Glomerular visceral epithelial cell (primary cell): ENCODE measurements around the gene PARG.
"Not testable (repeated sequence)": the region's sequence is repeated elsewhere in the genome, so short reads cannot be mapped to it uniquely, and the experiment has no call there.

ENCODE experiments used
- DNase-seq: peaks from one replicate; pipeline ENCODE4 v3.0.0-alpha.2; 2016; ENCODE audit errors: extremely low spot score

The PARG gene

GRCh38 chr10:49903829-49904228 is 38.0 kb downstream of the PARG start:
- DNase-seq, result not testable (repeated sequence)

GRCh38 chr10:49900406-49900805 is 41.4 kb downstream of the PARG start:
- DNase-seq, result not testable (repeated sequence)

GRCh38 chr10:49899999-49900398 is 41.8 kb downstream of the PARG start:
- DNase-seq, result not testable (repeated sequence)

- DNase-seq, result not testable (repeated sequence)
Measured at GRCh38 chr10:49890025-49890424, 51.8 kb downstream of the PARG start.

GRCh38 chr10:49884739-49885331 is 57.0 kb downstream of the PARG start:
- not testable (repeated sequence) for DNase-seq

GRCh38 chr10:49883852-49884251 is 58.0 kb downstream of the PARG start:
- not testable (repeated sequence) for DNase-seq

- not testable (repeated sequence) for DNase-seq
Measured at GRCh38 chr10:49882327-49882726, 59.5 kb downstream of the PARG start.

GRCh38 chr10:49872740-49873139 is 69.1 kb downstream of the PARG start:
- not testable (repeated sequence) for DNase-seq

GRCh38 chr10:49871462-49871861 is 70.4 kb downstream of the PARG start:
- DNase-seq, result not testable (repeated sequence)

GRCh38 chr10:49859933-49860332 is 81.9 kb downstream of the PARG start:
- DNase-seq, result not testable (repeated sequence)

- not testable (repeated sequence) for DNase-seq
Measured at GRCh38 chr10:49858697-49859382, 83.0 kb downstream of the PARG start.

GRCh38 chr10:49849520-49849919 is 92.3 kb downstream of the PARG start:
- DNase-seq, result not testable (repeated sequence)

GRCh38 chr10:49844775-49845595 is 96.8 kb downstream of the PARG start:
- no peak for DNase-seq

- DNase-seq, result not testable (repeated sequence)
Measured at GRCh38 chr10:49842333-49842628, 99.5 kb downstream of the PARG start.

- no peak for DNase-seq
Measured at GRCh38 chr10:49841615-49842332, 100.1 kb downstream of the PARG start.

- DNase-seq, result peak; percentile 36
Measured at GRCh38 chr10:49837685-49838084, 104.1 kb downstream of the PARG start.

GRCh38 chr10:49837051-49837478 is 104.8 kb downstream of the PARG start:
- DNase-seq, result peak; percentile 84

GRCh38 chr10:49834976-49835375 is 106.9 kb downstream of the PARG start:
- no peak for DNase-seq

GRCh38 chr10:49834201-49834600 is 107.6 kb downstream of the PARG start:
- no peak for DNase-seq

GRCh38 chr10:49833168-49833567 is 108.7 kb downstream of the PARG start:
- no peak for DNase-seq

- DNase-seq, result peak; percentile 70
Measured at GRCh38 chr10:49831352-49832035, 110.3 kb downstream of the PARG start.
